Osteocyte (in vitro differentiated cells): ENCODE results near the gene NDFIP2. TPM values are rescaled to one million over a fixed set of nuclear protein-coding genes. Genes with fewer than 3 reads are reported as not detected.

ENCODE experiments used
- DNase-seq: peaks from one replicate; pipeline ENCODE4 v3.0.0; 2021; ENCODE audit warnings: mixed read lengths; ENCODE audit not compliant: unreplicated experiment; ENCODE audit errors: extremely low spot score
- H3K27ac Mint-ChIP-seq: one replicate; pipeline ENCODE4 v1.8.0; 2021; ENCODE audit warnings: mild to moderate bottlenecking, mixed read lengths; ENCODE audit not compliant: unreplicated experiment
- H3K27me3 Mint-ChIP-seq: one replicate; pipeline ENCODE4 v1.8.0; 2021; ENCODE audit warnings: mixed read lengths; ENCODE audit not compliant: unreplicated experiment
- H3K36me3 Mint-ChIP-seq: one replicate; pipeline ENCODE4 v1.8.0; 2021; ENCODE audit warnings: mixed read lengths; ENCODE audit not compliant: unreplicated experiment
- H3K4me1 Mint-ChIP-seq: one replicate; pipeline ENCODE4 v1.8.0; 2021; ENCODE audit warnings: mixed read lengths; ENCODE audit not compliant: unreplicated experiment
- H3K4me3 Mint-ChIP-seq: one replicate; pipeline ENCODE4 v1.8.0; 2021; ENCODE audit warnings: mild to moderate bottlenecking, moderate library complexity, mixed read lengths; ENCODE audit not compliant: unreplicated experiment
- H3K9me3 Mint-ChIP-seq: one replicate; pipeline ENCODE4 v1.8.0; 2021; ENCODE audit warnings: mixed read lengths; ENCODE audit not compliant: unreplicated experiment
- total RNA-seq: library from RNA; stranded (reverse); gene quantifications from 2 replicates; pipeline ENCODE4 v1.2.1, GENCODE V29; 2021
- TF ChIP-seq, protein P1 (sequence below): fragments of 200-600 bp; sonication (generic); IDR thresholded peaks from 2 replicates; pipeline ENCODE4 v1.5.0; 2021; ENCODE audit warnings: antibody characterized with exemption, mild to moderate bottlenecking, moderate library complexity

The NDFIP2 gene
- total RNA-seq, 1 donor from 2014 or later: 30.6 TPM

DNA sequence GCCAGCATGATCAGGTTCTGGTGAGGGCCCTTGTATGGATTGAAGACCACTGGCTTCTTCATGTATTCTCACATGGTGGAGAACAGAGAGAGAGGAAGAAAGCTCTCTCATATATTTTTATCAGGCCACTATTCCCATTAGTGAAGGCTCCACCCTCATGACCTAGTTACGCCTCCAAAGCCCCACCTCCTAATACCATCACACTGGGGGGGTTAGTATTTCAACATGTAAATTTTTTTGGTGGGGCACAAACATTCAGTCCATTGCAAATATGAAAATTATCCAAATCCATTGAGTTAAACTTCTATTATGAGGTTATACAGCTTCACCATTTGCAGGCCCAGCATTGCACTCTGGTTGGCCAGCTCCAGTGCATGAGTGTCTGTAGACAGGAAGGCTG is 41.7 kb upstream of the NDFIP2 start:
- H3K27ac Mint-ChIP-seq: no peak overlapping the region
- H3K4me3 Mint-ChIP-seq: no peak overlapping the region
- TF ChIP-seq, protein P1, sequence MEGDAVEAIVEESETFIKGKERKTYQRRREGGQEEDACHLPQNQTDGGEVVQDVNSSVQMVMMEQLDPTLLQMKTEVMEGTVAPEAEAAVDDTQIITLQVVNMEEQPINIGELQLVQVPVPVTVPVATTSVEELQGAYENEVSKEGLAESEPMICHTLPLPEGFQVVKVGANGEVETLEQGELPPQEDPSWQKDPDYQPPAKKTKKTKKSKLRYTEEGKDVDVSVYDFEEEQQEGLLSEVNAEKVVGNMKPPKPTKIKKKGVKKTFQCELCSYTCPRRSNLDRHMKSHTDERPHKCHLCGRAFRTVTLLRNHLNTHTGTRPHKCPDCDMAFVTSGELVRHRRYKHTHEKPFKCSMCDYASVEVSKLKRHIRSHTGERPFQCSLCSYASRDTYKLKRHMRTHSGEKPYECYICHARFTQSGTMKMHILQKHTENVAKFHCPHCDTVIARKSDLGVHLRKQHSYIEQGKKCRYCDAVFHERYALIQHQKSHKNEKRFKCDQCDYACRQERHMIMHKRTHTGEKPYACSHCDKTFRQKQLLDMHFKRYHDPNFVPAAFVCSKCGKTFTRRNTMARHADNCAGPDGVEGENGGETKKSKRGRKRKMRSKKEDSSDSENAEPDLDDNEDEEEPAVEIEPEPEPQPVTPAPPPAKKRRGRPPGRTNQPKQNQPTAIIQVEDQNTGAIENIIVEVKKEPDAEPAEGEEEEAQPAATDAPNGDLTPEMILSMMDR: no peak
- H3K4me1 Mint-ChIP-seq: peaks cover 7% of the 10 kb centered on the region
- no peaks in the 10 kb centered on the region for H3K27me3 Mint-ChIP-seq
- no peak for DNase-seq
- no peaks in the 10 kb centered on the region for H3K9me3 Mint-ChIP-seq
- no peaks in the 10 kb centered on the region for H3K36me3 Mint-ChIP-seq

DNA sequence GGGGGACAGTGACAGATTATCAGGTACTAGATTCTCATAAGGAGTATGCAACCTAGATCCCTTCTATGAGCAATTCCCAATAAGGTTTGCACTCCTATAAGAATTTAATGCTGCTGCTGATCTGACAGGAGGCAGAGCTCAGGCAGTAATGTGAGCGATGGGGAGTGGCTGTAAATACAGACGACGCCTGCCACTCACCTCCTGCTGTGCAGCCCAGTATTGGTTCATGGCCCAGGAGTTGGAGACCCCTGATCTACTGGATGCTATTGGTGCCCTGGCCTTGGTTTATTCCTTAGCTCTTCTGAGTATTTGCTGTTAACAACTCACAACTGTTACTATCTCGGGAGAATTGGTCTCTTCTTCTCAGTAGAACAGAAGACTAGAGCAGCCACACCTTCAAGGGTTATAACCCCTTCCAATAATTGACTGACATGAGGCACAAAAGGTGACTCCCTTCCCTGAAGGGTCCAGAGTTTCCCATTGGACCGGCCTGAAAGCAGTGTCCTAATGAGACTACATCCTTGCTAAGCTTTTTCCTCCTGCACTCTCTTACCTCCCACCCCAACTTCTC is 39.9 kb upstream of the NDFIP2 start:
- no peak for DNase-seq
- no peaks in the 10 kb centered on the region for H3K27me3 Mint-ChIP-seq
- TF ChIP-seq, protein P1: no peak
- no peaks in the 10 kb centered on the region for H3K9me3 Mint-ChIP-seq
- no peak overlapping the region for H3K27ac Mint-ChIP-seq
- no peak overlapping the region for H3K4me3 Mint-ChIP-seq
- no peaks in the 10 kb centered on the region for H3K36me3 Mint-ChIP-seq
- H3K4me1 Mint-ChIP-seq: no peaks in the 10 kb centered on the region

DNA sequence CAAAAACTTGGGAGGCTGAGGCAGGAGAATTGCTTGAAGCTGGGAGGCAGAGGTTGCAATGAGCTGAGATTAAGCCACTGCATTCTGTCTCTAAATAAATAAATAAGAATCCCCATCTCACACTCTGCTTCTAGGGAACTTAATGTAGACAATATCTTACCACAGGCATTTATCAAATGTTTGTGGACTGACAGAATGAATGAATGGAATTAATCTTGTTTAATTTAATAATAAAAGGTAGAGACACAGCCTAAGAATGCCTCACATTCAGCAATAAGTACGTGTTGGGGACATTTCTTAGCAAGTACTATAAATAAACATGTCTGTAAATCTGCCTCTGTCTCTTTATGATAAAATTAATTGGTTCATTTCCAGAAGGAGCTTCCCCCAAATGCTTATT is 38.7 kb upstream of the NDFIP2 start:
- Mint-ChIP-seq H3K36me3 (no peaks in the 10 kb centered on the region), H3K27me3 (peaks cover 6% of the 10 kb centered on the region), H3K27ac (no peak overlapping the region), H3K9me3 (no peaks in the 10 kb centered on the region), H3K4me3 (no peak overlapping the region), H3K4me1 (no peaks in the 10 kb centered on the region)
- TF ChIP-seq, protein P1: no peak
- no peak for DNase-seq

DNA sequence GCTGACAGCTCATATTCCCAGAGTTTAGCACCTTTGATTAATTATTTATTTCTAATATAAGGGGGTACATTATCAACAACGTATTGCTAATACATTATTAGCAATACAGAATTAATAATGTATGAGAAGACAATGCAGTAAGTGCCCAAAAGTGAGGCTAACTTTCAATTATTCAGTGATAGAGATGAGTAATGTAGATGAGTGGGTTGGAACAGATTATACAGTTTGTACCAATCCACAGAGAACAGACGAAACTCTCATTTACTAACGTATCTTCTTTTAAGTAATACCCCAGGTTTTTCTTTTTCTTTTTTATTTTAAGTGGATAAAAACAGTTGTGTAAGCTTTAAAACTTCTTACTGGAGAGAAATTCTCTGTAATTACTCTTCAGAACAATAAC is 38.2 kb upstream of the NDFIP2 start:
- H3K4me3 Mint-ChIP-seq: no peak overlapping the region
- no peaks in the 10 kb centered on the region for H3K9me3 Mint-ChIP-seq
- peaks cover 10% of the 10 kb centered on the region for H3K27me3 Mint-ChIP-seq
- no peak overlapping the region for H3K27ac Mint-ChIP-seq
- H3K36me3 Mint-ChIP-seq: no peaks in the 10 kb centered on the region
- H3K4me1 Mint-ChIP-seq: no peaks in the 10 kb centered on the region
- TF ChIP-seq, protein P1: no peak
- DNase-seq: no peak

DNA sequence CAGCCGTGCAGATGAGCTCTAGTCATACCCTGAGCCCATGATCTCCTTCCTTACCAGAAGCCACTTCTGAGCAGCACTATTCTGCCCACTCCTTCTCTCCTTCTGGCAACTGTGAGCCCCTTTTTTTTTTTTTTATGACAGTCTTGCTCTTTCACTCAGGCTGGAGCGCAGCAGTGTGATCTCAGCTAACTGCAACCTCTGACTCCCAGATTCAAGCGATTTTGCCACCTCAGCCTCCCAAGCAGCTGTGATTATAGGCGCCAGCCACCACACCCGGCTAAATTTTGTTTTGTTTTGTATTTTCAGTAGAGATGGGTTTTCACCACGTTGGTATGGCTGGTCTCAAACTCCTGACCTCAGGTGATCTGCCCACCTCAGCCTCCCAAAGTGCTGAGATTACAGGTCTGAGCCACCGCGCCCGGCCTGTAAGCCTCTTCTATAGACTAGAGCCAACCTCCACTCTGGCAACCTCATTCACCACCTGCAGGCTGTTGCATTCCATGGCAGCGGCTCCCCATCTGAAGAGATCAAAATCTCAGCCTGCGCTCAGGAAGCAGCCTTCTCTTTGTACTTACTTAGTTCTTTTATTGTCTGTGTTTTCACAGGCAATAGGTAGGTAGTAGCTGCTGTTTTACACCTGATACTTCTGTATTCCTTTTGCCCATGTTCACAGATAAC is 34.8 kb upstream of the NDFIP2 start:
- TF ChIP-seq, protein P1: no peak
- Mint-ChIP-seq H3K27ac (no peak overlapping the region), H3K9me3 (no peaks in the 10 kb centered on the region), H3K4me3 (no peak overlapping the region), H3K27me3 (peaks cover 13% of the 10 kb centered on the region), H3K36me3 (no peaks in the 10 kb centered on the region), H3K4me1 (no peaks in the 10 kb centered on the region)
- DNase-seq: no peak
